A549 treated with GW870086 at 1 μM for 4 hours (cell line): ENCODE measurements around the gene RNF5. TPM values are rescaled to one million over a fixed set of nuclear protein-coding genes. Genes with fewer than 3 reads are reported as not detected.

Experiments used
- total RNA-seq: library from RNA; stranded (reverse); fragments of 200-300 nt; extraction: Qiagen RNA extraction; gene quantifications from 5 replicates; pipeline ENCODE4 v1.2.3, GENCODE V29; 2022; ENCODE audit warnings: low read depth

RNF5 gene, protein sequence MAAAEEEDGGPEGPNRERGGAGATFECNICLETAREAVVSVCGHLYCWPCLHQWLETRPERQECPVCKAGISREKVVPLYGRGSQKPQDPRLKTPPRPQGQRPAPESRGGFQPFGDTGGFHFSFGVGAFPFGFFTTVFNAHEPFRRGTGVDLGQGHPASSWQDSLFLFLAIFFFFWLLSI
- total RNA-seq, result 32.6 to 46.6 TPM (median 46.1 TPM) in 5 replicates

DNA sequence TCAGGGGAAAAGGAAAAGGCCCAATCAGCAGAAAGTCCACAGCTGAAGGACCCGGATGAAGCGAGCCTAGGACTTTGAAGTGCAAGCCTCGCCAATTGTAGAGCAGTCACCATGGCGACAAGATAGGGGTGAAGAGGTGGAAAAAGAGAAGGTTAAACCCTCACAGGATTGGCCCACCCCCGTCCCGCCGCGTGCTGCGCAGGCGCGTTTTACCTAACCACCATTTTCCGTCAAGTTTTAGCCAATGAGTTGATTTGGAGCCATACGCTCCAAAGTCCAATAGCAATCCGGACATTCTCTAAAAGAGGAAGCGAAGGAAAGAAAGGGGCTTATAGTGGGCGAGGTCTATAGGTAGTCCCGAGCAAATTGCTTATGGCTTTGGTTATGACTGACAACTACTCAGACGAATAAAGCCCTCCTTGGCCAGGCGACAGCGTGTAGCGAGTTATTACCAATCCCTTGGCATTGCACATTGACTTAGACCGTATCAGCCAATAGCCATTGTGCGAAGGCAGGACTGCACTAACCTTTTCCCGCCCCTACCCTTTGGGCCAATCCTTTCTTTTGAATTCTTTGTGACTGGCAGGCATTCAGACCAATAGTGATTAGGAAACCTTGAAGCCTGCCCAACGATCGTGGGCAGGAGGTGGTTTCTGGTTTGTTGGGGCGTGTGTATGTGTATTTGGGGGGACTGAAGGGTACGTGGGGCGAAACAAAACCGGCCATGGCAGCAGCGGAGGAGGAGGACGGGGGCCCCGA is at the start of gene RNF5:
TSS of gene RNF5 (plus strand) at position 618 of the 759 bp plus-strand sequence. CDS start at position 725, 107 bp downstream.

DNA sequence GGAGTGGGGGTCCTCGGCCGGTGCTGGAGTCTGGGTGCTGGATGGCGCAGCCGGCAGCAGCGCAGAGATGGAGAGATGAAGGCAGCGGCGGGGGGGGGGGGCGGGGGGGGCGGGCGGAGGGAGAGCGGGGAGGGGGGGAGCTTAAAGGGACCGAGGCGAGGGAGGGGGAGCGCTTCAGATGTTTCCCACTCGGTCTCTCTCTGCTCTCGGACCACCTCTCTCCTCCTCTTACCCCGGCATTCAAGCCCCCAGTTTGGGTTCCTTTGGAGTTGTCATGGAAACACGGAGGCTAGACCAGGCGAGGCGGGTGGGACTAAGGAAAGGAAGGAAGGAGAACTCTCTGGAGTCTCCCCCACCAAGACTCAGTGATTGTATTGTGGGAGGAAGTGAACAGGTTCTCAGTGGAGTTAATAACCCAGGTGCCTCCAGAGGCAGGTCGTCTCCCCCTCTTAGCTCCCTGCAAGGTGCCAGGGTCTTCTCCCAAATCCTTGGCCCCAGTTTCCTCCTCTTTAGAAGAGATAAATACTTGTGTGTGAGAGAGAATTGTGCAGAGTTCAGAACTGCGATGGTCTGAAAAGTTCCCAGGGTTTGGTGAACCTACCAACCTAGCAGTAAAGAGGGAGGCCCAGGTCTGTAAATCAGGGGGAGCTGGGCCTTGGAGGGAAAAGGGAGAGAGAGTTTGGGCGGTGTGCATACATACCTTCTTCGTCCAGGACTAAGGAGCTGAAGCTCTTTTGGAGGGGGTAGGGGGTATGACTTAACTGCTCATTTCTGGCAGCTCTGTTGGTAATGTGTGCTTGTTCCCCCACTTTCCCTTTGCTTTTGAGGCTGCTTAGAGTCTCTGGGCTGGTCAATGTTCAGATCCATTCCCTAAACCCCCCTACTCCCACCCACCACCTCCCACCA is 26.1 kb upstream of the RNF5 start, which contains the start of gene PRRT1:
TSS of gene PRRT1 (minus strand) at position 77 of the 906 bp plus-strand sequence. CDS start 112 bp downstream, outside the sequence.

DNA sequence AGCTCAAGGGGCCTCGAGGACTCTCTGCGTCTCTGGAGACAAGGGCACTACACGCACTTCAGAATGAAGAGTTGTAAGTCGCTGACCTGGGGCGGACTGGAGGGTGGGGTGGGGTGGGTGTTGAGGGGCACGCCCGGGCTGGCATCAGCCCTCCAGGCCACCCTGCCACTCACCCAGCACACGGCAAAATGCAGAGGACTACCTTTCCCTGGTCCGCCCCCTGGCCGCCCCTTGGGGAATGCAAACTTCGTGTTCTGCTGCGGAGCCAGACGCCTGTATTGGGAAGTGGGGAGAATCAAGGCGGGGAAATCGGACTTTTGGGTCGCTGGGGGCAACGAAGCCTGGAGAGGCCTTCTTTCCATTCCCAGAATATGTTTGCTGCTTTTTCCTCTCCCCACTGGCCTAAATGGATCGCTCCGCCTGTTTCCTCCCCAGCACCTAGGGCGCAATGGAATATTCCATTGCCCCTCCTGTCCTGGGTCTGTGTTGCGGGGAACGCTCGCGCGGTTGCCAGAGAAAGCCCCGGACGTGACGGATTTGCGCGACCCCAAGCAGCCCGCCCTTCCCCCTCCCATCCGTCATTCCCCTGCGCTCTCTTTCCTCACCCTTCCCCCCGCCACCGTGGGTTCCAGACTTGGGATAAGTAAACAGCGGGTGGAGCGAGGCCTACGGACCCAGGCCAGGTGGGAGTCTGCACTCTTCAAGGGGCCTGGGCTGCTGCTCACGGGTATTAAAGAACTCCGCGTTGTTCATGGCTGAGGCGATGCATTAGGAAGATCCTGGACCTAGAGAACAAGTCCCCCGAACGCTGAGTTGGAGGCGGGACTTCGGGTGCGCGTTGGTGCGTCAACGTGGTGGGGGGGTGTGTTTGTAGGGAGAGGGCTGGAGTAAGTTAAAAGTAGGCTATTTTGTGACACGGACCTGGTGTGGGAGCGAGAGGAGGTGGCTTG is 24.4 kb upstream of the RNF5 start, which contains the start of gene PPT2:
TSS of gene PPT2 (plus strand) at position 578 of the 950 bp plus-strand sequence. CDS start 454 bp downstream, outside the sequence.

DNA sequence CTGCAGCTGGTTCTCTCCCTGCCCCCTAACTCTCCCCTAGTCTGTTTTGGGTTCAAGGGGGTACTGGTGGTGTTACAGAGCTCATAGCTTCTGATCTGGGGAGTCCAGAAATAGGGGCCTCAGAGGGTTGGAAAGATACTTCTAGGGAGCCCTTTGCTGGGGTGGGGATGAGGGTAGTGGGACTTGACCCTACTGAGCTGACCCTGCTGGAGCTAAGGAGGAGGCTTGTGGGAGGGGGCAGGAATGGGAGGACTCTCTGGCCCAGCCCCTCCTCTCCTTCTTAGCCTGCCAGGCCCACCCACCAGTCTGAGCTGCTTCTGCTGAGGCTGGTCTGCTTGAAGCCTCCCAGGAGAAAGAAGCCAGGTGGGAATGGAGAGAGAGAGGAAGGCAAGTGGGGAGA is 13.9 kb upstream of the RNF5 start, which contains the start of gene EGFL8:
TSS of gene EGFL8 (plus strand) at position 301 of the 400 bp plus-strand sequence. CDS start 1,571 bp downstream, outside the sequence.

DNA sequence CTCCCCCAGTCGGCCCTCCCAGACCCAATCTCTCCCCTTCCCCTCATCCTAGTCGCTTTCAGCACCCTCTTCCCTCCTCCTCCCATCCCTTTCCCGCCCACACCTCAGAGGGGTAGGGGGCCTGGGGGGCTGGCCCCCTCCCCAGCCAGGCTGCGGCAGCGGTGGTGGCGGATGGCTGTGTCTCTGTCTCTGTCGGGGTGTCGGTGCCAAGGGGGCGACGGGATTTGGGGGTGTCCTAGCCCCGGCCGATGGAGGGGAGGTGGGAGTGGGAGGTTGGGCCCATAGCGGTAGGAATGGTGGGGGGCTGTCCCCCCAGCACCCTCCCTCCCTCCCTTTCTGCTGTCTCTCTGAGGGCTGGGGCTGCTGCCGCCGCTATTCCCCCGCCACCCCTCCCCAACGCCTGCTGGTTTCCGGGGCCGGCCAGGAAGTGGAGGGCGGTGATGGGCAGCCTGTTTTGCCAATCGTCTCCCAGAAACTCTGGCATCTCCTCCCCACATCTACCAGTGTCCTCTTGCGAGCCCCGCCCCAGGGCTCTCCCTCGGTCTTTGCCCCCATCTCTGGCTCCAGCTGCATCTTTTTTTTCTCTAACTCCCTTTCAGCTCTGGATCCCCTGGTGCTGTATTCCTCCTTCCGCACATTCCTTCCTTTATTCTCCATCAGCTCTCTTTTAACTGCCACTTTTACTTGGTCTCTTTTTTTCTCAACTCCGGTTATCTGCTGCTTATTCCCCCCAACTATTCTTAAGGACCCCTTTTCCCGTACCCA is 2.3 kb upstream of the RNF5 start, which contains the start of gene AGPAT1:
TSS of gene AGPAT1 (minus strand) at position 374 of the 765 bp plus-strand sequence. CDS start 4,588 bp downstream, outside the sequence.

DNA sequence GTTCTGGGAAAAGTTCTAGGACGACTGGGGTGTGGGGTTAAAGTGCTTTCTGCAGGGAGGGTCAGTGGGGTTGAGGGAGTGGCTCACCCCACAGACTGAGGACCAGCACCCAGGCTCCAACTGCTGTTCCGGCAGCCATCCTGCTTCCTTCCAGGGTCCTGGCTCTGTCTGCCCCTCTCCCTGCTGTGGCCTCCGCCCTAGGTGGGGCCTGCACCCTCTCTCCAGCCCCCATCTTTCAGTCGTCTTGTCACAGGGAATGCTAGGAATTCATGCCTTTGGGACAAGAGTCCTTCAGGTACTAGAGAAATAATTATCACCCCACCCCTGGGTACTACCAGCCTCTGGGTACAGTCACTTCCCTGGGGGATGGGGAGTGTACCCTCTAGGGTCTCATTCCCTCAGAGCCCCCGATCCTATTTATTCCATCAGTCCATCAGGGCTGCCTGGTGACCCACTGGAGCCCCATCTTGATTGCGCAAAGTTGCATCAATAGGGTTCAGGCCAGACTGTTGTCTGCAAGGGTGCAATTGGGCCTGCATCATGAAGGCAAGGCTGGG is 6.0 kb downstream of the RNF5 start, which contains the start of gene AGER:
TSS of gene AGER (minus strand) at position 170 of the 557 bp plus-strand sequence. CDS start at position 139, 31 bp downstream.

DNA sequence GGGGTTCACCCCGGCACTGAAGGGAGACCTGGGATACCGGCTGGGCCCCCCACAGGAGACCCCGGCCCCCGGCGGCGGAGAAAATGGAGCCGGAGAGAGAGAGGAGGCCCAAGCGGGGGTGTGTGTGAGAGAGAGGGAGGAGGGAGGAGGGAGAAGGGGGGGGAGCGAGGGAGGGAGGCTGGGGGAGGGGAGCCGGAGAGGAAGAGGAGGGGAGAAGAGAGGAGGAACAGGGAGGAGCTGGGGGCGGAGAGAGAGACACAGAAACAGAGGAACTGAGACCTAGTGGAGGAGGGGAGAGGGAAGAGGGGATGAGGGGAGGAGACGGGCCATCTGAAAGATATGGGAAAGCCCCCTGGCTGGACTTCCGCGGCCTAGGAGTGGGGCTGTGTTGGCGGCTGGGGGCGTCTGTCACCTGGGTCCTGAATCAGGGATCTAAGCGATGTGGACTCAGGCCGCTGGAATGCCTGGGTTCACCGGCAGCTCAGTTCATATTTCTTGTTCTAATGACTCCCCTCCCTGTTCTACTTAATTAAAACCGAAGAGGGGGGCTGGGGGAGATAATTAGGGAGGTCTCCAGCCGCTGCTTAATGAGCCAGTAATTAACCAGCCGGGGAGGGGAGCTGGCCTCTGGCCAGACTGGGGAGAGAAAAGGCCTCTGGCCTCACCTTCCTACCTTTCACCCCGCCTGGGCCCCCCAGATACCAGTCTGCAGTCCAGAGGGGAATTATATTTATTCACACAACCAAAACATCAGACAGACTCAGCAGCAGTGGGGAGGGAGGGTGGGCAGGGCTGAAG is 12.0 kb downstream of the RNF5 start, which contains the start of gene PBX2:
TSS of gene PBX2 (minus strand) at position 149 of the 798 bp plus-strand sequence. CDS start 287 bp downstream, outside the sequence.

DNA sequence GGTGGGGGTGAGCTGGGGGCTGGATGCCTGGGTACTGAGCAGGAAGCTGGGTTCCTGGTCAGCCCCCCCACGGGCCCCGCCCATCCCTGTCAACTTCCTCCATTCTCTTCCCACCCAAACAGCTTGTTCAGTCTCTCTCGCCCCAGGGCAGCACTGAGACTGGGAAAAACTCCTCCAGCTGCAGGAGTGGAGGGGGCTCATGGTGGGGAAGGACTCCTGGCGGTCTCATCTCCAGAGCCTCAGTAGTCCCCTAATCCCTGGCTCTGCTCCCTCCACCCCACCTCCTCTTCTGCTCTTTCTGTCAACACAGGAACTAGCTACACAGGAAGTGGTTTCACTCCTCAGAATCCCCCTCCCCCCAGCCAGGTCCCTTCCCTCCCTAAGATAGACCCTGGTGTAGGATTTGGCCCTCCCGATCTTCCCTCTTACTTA is 14.4 kb downstream of the RNF5 start, which contains the start of gene GPSM3:
TSS of gene GPSM3 (minus strand) at position 36 of the 432 bp plus-strand sequence. CDS start 130 bp downstream, outside the sequence.

DNA sequence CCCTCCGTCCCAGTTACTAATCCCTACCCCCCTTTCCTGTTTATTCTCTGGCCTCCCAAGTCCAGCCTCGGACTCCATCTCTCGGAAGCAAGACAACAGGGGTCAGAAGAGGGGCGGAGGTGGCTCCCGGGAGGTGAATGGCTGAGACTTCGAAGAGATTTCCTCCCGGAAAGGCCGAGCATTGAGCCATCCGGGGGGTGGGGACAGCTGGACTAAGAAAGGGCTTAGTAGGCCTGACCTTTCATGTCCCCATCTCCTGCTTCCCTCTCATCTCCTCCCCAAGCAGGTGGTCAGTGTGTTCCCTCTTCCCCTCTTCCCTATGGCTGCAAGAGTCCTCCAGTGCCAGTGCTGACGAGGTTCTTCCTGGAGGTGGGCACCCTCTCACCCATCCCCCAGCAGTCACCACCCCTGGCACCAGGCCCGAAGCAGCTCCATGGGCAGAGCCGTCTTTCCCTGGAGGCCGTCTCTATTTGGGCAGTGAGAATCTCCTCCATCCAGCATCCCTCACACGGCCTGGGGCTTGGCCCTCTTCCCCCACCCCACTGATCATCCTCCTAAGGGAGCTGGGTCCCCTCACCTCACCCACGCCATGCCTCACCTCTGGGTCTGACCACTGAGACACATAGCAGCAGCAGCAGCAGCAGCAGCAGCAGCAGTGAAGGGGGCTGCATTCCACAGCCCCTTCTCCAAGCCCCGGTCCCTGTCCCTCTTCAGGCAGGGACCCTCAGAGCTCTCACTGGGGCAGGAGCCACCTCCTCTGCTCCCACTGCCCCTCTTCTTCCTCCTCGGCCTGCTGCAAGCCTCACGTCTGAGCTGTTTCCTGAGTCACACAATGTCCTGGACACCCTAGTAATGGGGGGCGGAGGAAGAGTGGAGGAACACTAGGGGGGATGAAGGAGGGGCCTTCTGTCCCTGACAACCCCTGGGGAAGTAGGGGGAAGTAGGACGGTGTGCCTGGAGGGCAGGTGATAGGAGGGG is 45.3 kb downstream of the RNF5 start, which contains the start of gene NOTCH4:
TSS of gene NOTCH4 (minus strand) at position 810 of the 978 bp plus-strand sequence. CDS start at position 671, 139 bp downstream.

Other genes starting within 250 kb of the RNF5 start
- 1.6 to 3.3 TPM (median 2.4 TPM) in 5 replicates for gene CFB, start 232.3 kb upstream of the RNF5 start, total RNA-seq
- gene NELFE, start 219.4 kb upstream of the RNF5 start, total RNA-seq, result 73.9 to 80.8 TPM (median 79.3 TPM) in 5 replicates
- 16.7 to 25.7 TPM (median 25.0 TPM) in 5 replicates for gene SKIC2, start 219.2 kb upstream of the RNF5 start, total RNA-seq
- 10.4 to 12.0 TPM (median 11.0 TPM) in 5 replicates for gene DXO, start 206.3 kb upstream of the RNF5 start, total RNA-seq
- gene C4A, start 196.3 kb upstream of the RNF5 start, total RNA-seq, result 0.87 to 1.7 TPM (median 0.93 TPM) in 5 replicates
- gene C4B, start 163.6 kb upstream of the RNF5 start, total RNA-seq, result 0.53 to 1.4 TPM (median 1.1 TPM) in 5 replicates
- 0.08 TPM in 1 of 5 replicates, not detected in the others for gene CYP21A2, start 140.0 kb upstream of the RNF5 start, total RNA-seq
- 0.42 to 1.3 TPM (median 0.65 TPM) in 5 replicates for gene TNXB, start 69.1 kb upstream of the RNF5 start, total RNA-seq
- 25.5 to 33.4 TPM (median 33.2 TPM) in 5 replicates for gene ATF6B, start 50.2 kb upstream of the RNF5 start, total RNA-seq
- 6.4 to 7.8 TPM (median 7.4 TPM) in 5 replicates for gene FKBPL, start 48.1 kb upstream of the RNF5 start, total RNA-seq
- gene PRRT1, start 26.5 kb upstream of the RNF5 start, total RNA-seq, result 0.41 to 0.74 TPM (median 0.62 TPM) in 5 replicates
- 7.8 to 10.0 TPM (median 9.0 TPM) in 5 replicates for gene PPT2, start 24.3 kb upstream of the RNF5 start, total RNA-seq
- gene EGFL8, start 13.8 kb upstream of the RNF5 start, total RNA-seq, result 0.94 to 1.8 TPM (median 1.5 TPM) in 5 replicates
- gene AGPAT1, start 2.3 kb upstream of the RNF5 start, total RNA-seq, result 29.2 to 39.1 TPM (median 37.9 TPM) in 5 replicates
- 1.3 to 2.3 TPM (median 2.0 TPM) in 5 replicates for gene AGER, start 5.8 kb downstream of the RNF5 start, total RNA-seq
- gene PBX2, start 11.8 kb downstream of the RNF5 start, total RNA-seq, result 10.9 to 18.1 TPM (median 17.2 TPM) in 5 replicates
- 0.22 to 0.49 TPM (median 0.43 TPM) in 5 replicates for gene GPSM3, start 14.2 kb downstream of the RNF5 start, total RNA-seq
- gene NOTCH4, start 45.7 kb downstream of the RNF5 start, total RNA-seq, result 0.38 to 0.79 TPM (median 0.71 TPM) in 5 replicates
- not detected in 5 replicates for gene TSBP1, start 193.5 kb downstream of the RNF5 start, total RNA-seq
- not detected in 5 replicates for gene BTNL2, start 228.8 kb downstream of the RNF5 start, total RNA-seq